HG02970 (cell line): ENCODE data around the gene MADD.

ENCODE experiments used
- ATAC-seq: cut with Tn5 transposase; IDR thresholded peaks from one replicate; pipeline ENCODE4 v1.9.1; 2021; ENCODE audit warnings: mild to moderate bottlenecking, moderate library complexity, moderate number of reproducible peaks; ENCODE audit not compliant: unreplicated experiment, low FRiP score

The MADD gene

GRCh38 chr11:47336595-47336994 lies 66.7 kb downstream of the MADD start:
- ATAC-seq: no peak

- no peak for ATAC-seq
Measured at GRCh38 chr11:47337229-47337924, 67.4 kb downstream of the MADD start.

GRCh38 chr11:47338396-47339241 lies 68.7 kb downstream of the MADD start:
- ATAC-seq: no peak

GRCh38 chr11:47340010-47340409 lies 70.1 kb downstream of the MADD start:
- ATAC-seq: no peak

- no peak for ATAC-seq
Measured at GRCh38 chr11:47340980-47341775, 71.2 kb downstream of the MADD start.

GRCh38 chr11:47342036-47342803 lies 72.3 kb downstream of the MADD start:
- no peak for ATAC-seq

- ATAC-seq: no peak
Measured at GRCh38 chr11:47342854-47343253, 72.9 kb downstream of the MADD start.

GRCh38 chr11:47345890-47346563 lies 76.1 kb downstream of the MADD start:
- no peak for ATAC-seq

- ATAC-seq: no peak
Measured at GRCh38 chr11:47347137-47347536, 77.2 kb downstream of the MADD start.

- ATAC-seq: no peak
Measured at GRCh38 chr11:47348131-47348802, 78.3 kb downstream of the MADD start.

GRCh38 chr11:47348859-47349258 lies 78.9 kb downstream of the MADD start:
- no peak for ATAC-seq

- ATAC-seq: no peak
Measured at GRCh38 chr11:47349521-47350095, 79.7 kb downstream of the MADD start.

GRCh38 chr11:47350315-47350714 lies 80.4 kb downstream of the MADD start:
- ATAC-seq: no peak

GRCh38 chr11:47351156-47352126 lies 81.5 kb downstream of the MADD start:
- ATAC-seq: no peak

- no peak for ATAC-seq
Measured at GRCh38 chr11:47352556-47352955, 82.6 kb downstream of the MADD start, which contains the start of gene MYBPC3. Gene MYBPC3 (minus strand): TSS chr11:47352702. CDS start chr11:47352647, 55 bp downstream.

- no peak for ATAC-seq
Measured at GRCh38 chr11:47353978-47354774, 84.2 kb downstream of the MADD start.

GRCh38 chr11:47354913-47355282 lies 85.0 kb downstream of the MADD start:
- no peak for ATAC-seq
